Astrocyte of the spinal cord (primary cell): ENCODE results near the gene EXOC4.

Experiments
- DNase-seq: peaks from one replicate; pipeline ENCODE4 v3.0.0; 2011; ENCODE audit warnings: low read depth, low spot score
- H3K4me3 ChIP-seq: 2 replicates; pipeline ENCODE4 v1.5.1; 2011; ENCODE audit warnings: low read depth, mild to moderate bottlenecking, low read length, moderate library complexity
- in situ Hi-C: cut with HindIII; loops from 2 replicates; pipeline ENCODE4 v1.10.0; 2017; ENCODE audit warnings: low sequenced_read_pairs
- TF ChIP-seq, protein P1 (sequence below): IDR thresholded peaks from 2 replicates; pipeline ENCODE4 v1.5.1; 2012; ENCODE audit warnings: low read depth, mild to moderate bottlenecking, low read length, inconsistent platforms

EXOC4 gene

GRCh38 chr7:133512560-133512959 lies 259.7 kb downstream of the EXOC4 start:
- in situ Hi-C loops = no loop called here
- DNase-seq = peak; percentile 94
- no peak overlapping the region for H3K4me3 ChIP-seq
- TF ChIP-seq, protein P1, sequence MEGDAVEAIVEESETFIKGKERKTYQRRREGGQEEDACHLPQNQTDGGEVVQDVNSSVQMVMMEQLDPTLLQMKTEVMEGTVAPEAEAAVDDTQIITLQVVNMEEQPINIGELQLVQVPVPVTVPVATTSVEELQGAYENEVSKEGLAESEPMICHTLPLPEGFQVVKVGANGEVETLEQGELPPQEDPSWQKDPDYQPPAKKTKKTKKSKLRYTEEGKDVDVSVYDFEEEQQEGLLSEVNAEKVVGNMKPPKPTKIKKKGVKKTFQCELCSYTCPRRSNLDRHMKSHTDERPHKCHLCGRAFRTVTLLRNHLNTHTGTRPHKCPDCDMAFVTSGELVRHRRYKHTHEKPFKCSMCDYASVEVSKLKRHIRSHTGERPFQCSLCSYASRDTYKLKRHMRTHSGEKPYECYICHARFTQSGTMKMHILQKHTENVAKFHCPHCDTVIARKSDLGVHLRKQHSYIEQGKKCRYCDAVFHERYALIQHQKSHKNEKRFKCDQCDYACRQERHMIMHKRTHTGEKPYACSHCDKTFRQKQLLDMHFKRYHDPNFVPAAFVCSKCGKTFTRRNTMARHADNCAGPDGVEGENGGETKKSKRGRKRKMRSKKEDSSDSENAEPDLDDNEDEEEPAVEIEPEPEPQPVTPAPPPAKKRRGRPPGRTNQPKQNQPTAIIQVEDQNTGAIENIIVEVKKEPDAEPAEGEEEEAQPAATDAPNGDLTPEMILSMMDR = no peak

DNA sequence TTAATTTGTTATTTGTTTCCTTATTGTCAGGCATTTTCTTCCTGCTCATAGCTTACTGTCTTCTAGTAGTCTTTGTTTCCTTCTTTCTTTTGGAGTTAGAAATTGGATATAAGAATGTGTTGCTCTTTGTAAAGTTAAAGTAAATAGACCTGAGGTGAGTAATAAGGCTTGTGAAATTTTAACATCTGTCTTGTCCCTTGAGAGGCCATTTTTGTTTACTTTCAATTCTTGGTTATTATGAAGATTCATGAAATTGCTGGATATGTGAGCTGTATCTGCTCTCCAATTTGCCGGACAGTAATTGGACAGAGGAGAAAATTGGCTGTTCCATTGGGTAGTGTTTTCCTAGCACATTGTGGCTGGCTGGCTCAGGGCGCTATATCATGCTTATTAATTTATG lies 260.7 kb downstream of the EXOC4 start:
- no peak overlapping the region for H3K4me3 ChIP-seq
- in situ Hi-C loops = no loop called here
- DNase-seq = peak; percentile 54
- TF ChIP-seq, protein P1 = no peak

DNA sequence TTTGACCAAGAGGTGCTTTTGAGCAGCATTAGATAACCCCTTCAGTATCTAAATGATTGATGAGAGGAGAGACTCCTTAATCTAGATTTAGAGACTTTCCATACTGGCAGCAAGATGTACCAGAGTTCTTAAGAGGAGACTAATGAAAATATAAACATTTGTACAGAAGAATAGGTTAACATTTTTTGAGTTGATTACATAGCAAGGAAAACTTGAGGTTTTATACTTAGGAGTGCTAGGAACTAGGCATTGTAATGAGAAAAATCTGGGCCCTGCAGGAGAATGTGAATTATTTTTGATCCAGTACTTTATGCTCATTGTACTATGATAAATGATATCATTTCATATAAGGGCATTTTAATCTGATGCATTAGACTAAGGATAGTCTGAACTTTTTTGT lies 261.7 kb downstream of the EXOC4 start:
- in situ Hi-C loops = no loop called here
- no peak for DNase-seq
- no peak overlapping the region for H3K4me3 ChIP-seq
- TF ChIP-seq, protein P1 = no peak

GRCh38 chr7:133517766-133518165 lies 264.9 kb downstream of the EXOC4 start:
- H3K4me3 ChIP-seq = no peak overlapping the region
- DNase-seq = no peak
- in situ Hi-C loops = no loop called here
- TF ChIP-seq, protein P1 = no peak

GRCh38 chr7:133518718-133519117 lies 265.8 kb downstream of the EXOC4 start:
- TF ChIP-seq, protein P1 = no peak
- H3K4me3 ChIP-seq = no peak overlapping the region
- in situ Hi-C loops = no loop called here
- no peak for DNase-seq

GRCh38 chr7:133520248-133520647 lies 267.4 kb downstream of the EXOC4 start:
- no peak for DNase-seq
- in situ Hi-C loops = no loop called here
- TF ChIP-seq, protein P1 = no peak
- no peak overlapping the region for H3K4me3 ChIP-seq

- no peak overlapping the region for H3K4me3 ChIP-seq
- TF ChIP-seq, protein P1 = no peak
- in situ Hi-C loops = no loop called here
- DNase-seq = no peak
Measured at GRCh38 chr7:133522501-133522900, 269.6 kb downstream of the EXOC4 start.
